Measurements from ENCODE around the gene MB.

DNA sequence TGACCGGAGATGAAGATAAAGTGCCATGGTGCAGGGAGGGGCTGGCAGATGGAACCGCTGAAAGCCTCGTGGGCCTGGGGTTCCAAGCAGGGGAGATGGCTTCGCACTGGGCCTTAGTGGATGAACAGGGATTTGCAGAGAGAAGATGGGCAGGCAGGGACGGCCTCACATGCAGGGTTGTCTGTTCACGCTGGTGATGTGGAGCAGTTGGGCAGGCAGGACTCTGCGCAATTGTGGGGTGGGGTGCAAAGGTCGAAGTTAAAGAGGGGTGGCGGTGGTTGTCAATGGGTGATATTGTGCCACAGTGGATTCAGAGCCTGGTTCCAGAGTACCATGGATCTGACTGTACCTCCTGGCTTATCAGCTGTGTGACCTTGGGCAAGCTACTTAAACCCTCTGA is 7.9 kb downstream of the MB start:
- TF ChIP-seq MAX (IDR thresholded peaks at IDR 0.05) (no peak), YY1 (IDR thresholded peaks at IDR 0.05) (no peak), ATF3 (IDR thresholded peaks at IDR 0.05) (no peak), HNF4G (IDR thresholded peaks at IDR 0.05) (no peak), TAF1 (conservative IDR thresholded peaks at IDR 0.05) (no peak), REST (IDR thresholded peaks at IDR 0.05) (no peak), FOXA1 (IDR thresholded peaks at IDR 0.05) (no peak), RAD21 (IDR thresholded peaks at IDR 0.05) (no peak), RXRA (IDR thresholded peaks at IDR 0.05) (no peak), GABPA (IDR thresholded peaks at IDR 0.05 in 1 of 2, conservative IDR thresholded peaks at IDR 0.05 in 1 of 2) (no peak)
- TF ChIP-seq, protein P1, sequence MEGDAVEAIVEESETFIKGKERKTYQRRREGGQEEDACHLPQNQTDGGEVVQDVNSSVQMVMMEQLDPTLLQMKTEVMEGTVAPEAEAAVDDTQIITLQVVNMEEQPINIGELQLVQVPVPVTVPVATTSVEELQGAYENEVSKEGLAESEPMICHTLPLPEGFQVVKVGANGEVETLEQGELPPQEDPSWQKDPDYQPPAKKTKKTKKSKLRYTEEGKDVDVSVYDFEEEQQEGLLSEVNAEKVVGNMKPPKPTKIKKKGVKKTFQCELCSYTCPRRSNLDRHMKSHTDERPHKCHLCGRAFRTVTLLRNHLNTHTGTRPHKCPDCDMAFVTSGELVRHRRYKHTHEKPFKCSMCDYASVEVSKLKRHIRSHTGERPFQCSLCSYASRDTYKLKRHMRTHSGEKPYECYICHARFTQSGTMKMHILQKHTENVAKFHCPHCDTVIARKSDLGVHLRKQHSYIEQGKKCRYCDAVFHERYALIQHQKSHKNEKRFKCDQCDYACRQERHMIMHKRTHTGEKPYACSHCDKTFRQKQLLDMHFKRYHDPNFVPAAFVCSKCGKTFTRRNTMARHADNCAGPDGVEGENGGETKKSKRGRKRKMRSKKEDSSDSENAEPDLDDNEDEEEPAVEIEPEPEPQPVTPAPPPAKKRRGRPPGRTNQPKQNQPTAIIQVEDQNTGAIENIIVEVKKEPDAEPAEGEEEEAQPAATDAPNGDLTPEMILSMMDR (IDR thresholded peaks at IDR 0.05; ENCODE audit: low read depth, low read length, missing input control), result no peak
- TF ChIP-seq, protein P2, sequence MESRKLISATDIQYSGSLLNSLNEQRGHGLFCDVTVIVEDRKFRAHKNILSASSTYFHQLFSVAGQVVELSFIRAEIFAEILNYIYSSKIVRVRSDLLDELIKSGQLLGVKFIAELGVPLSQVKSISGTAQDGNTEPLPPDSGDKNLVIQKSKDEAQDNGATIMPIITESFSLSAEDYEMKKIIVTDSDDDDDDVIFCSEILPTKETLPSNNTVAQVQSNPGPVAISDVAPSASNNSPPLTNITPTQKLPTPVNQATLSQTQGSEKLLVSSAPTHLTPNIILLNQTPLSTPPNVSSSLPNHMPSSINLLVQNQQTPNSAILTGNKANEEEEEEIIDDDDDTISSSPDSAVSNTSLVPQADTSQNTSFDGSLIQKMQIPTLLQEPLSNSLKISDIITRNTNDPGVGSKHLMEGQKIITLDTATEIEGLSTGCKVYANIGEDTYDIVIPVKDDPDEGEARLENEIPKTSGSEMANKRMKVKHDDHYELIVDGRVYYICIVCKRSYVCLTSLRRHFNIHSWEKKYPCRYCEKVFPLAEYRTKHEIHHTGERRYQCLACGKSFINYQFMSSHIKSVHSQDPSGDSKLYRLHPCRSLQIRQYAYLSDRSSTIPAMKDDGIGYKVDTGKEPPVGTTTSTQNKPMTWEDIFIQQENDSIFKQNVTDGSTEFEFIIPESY (IDR thresholded peaks at IDR 0.05), result no peak

Data from liver (tissue), 3 donors.